Activated T-cell treated with anti-CD3 and anti-CD28 coated beads, Interleukin-2, amount 50 U/mL, for 4 hours (primary cell): ENCODE measurements around the gene KCNG1. TPM values are rescaled to one million over a fixed set of nuclear protein-coding genes. Genes with fewer than 3 reads are reported as not detected.
A peak's percentile ranks its signal among the peaks of the same experiment; 100 is the strongest.
"Not testable (repeated sequence)": the region's sequence is repeated elsewhere in the genome, so short reads cannot be mapped to it uniquely, and the experiment has no call there.

ENCODE experiments used
- ATAC-seq, 2 donors: fragments of 200-7000 bp; cut with Tn5 transposase; one replicate each; pipeline ENCODE4 v1.10.0; 2021
- DNase-seq: peaks from one replicate; pipeline ENCODE4 v3.0.0-alpha.2; 2020
- H3K27me3 Mint-ChIP-seq: one replicate; pipeline ENCODE4 v1.8.0; 2021; ENCODE audit warnings: low read depth, mixed read lengths
- H3K36me3 Mint-ChIP-seq: one replicate; pipeline ENCODE4 v1.8.0; 2022; ENCODE audit warnings: mixed read lengths; ENCODE audit not compliant: insufficient read depth
- H3K4me1 Mint-ChIP-seq: one replicate; pipeline ENCODE4 v1.8.0; 2021; ENCODE audit warnings: low read depth, mixed read lengths
- H3K4me3 Mint-ChIP-seq: one replicate; pipeline ENCODE4 v1.8.0; 2021; ENCODE audit warnings: mild to moderate bottlenecking, moderate library complexity, mixed read lengths
- H3K9me3 Mint-ChIP-seq: one replicate; pipeline ENCODE4 v1.8.0; 2021; ENCODE audit warnings: mixed read lengths
- total RNA-seq, 3 donors: library from RNA; stranded (reverse); gene quantifications; one replicate each; pipeline ENCODE4 v1.2.1, GENCODE V29; 2021

Gene KCNG1
- total RNA-seq = 10 to 100 TPM in 1 of 3 donors, 1 to 10 TPM in 2; 6.7 to 10.2 (median 7.0) TPM

GRCh38 chr20:51022803-51023616, at the start of gene KCNG1:
Gene KCNG1 (minus strand): TSS chr20:51023107. CDS start chr20:51010338, 12,769 bp downstream.
- peaks cover 62% of the 10 kb centered on the region for H3K27me3 Mint-ChIP-seq
- no peaks in the 10 kb centered on the region for H3K36me3 Mint-ChIP-seq
- DNase-seq (no peak), ATAC-seq (peak; percentile 91 to 95)
- no peaks in the 10 kb centered on the region for H3K9me3 Mint-ChIP-seq
- peak within 1 kb of the TSS; percentile 72 for H3K4me3 Mint-ChIP-seq
- peaks cover 10% of the 10 kb centered on the region for H3K4me1 Mint-ChIP-seq

- ATAC-seq (no peak), DNase-seq (no peak)
- no peaks in the 10 kb centered on the region for H3K36me3 Mint-ChIP-seq
- no peak overlapping the region for H3K4me3 Mint-ChIP-seq
- peaks cover 46% of the 10 kb centered on the region for H3K27me3 Mint-ChIP-seq
- H3K4me1 Mint-ChIP-seq = peaks cover 3% of the 10 kb centered on the region
- H3K9me3 Mint-ChIP-seq = peaks cover 3% of the 10 kb centered on the region
Measured at GRCh38 chr20:51070621-51071020, 47.7 kb upstream of the KCNG1 start.

- peaks cover 35% of the 10 kb centered on the region for H3K27me3 Mint-ChIP-seq
- ATAC-seq (no peak), DNase-seq (no peak)
- H3K4me1 Mint-ChIP-seq = peaks cover 17% of the 10 kb centered on the region
- H3K36me3 Mint-ChIP-seq = no peaks in the 10 kb centered on the region
- no peak overlapping the region for H3K4me3 Mint-ChIP-seq
- peaks cover 3% of the 10 kb centered on the region for H3K9me3 Mint-ChIP-seq
Measured at GRCh38 chr20:51067792-51068191, 44.9 kb upstream of the KCNG1 start.

GRCh38 chr20:51065615-51066014, 42.7 kb upstream of the KCNG1 start:
- Mint-ChIP-seq H3K4me1 (peaks cover 36% of the 10 kb centered on the region), H3K4me3 (no peak overlapping the region), H3K9me3 (peaks cover 3% of the 10 kb centered on the region), H3K27me3 (peaks cover 27% of the 10 kb centered on the region), H3K36me3 (no peaks in the 10 kb centered on the region)
- no peak for DNase-seq
- no peak for ATAC-seq

- Mint-ChIP-seq H3K36me3 (no peaks in the 10 kb centered on the region), H3K4me1 (peaks cover 39% of the 10 kb centered on the region), H3K4me3 (no peak overlapping the region), H3K9me3 (peaks cover 3% of the 10 kb centered on the region), H3K27me3 (peaks cover 24% of the 10 kb centered on the region)
- DNase-seq (no peak), ATAC-seq (peak in 1 of 2 donors; percentile 18)
Measured at GRCh38 chr20:51064137-51064536, 41.2 kb upstream of the KCNG1 start.

- peaks cover 36% of the 10 kb centered on the region for H3K4me1 Mint-ChIP-seq
- H3K27me3 Mint-ChIP-seq = peaks cover 17% of the 10 kb centered on the region
- H3K4me3 Mint-ChIP-seq = no peak overlapping the region
- peak; percentile 66 to 71 for ATAC-seq
- H3K36me3 Mint-ChIP-seq = no peaks in the 10 kb centered on the region
- DNase-seq = no peak
- peaks cover 3% of the 10 kb centered on the region for H3K9me3 Mint-ChIP-seq
Measured at GRCh38 chr20:51062065-51062464, 39.2 kb upstream of the KCNG1 start.

- Mint-ChIP-seq H3K4me1 (peaks cover 36% of the 10 kb centered on the region), H3K27me3 (peaks cover 16% of the 10 kb centered on the region), H3K9me3 (peaks cover 1% of the 10 kb centered on the region), H3K36me3 (no peaks in the 10 kb centered on the region), H3K4me3 (peak overlapping the region; percentile 14)
- ATAC-seq (peak; percentile 53 to 69), DNase-seq (no peak)
Measured at GRCh38 chr20:51061418-51062045, 38.6 kb upstream of the KCNG1 start.

- Mint-ChIP-seq H3K36me3 (no peaks in the 10 kb centered on the region), H3K4me1 (peaks cover 36% of the 10 kb centered on the region), H3K4me3 (no peak overlapping the region), H3K9me3 (no peaks in the 10 kb centered on the region), H3K27me3 (peaks cover 14% of the 10 kb centered on the region)
- DNase-seq (no peak), ATAC-seq (no peak)
Measured at GRCh38 chr20:51060301-51060700, 37.4 kb upstream of the KCNG1 start.

GRCh38 chr20:51059862-51060261, 37.0 kb upstream of the KCNG1 start:
- Mint-ChIP-seq H3K4me1 (peaks cover 36% of the 10 kb centered on the region), H3K4me3 (no peak overlapping the region)

GRCh38 chr20:51058017-51058416, 35.1 kb upstream of the KCNG1 start:
- no peak for ATAC-seq
- Mint-ChIP-seq H3K36me3 (no peaks in the 10 kb centered on the region), H3K4me3 (no peak overlapping the region), H3K27me3 (peaks cover 15% of the 10 kb centered on the region), H3K4me1 (peaks cover 24% of the 10 kb centered on the region), H3K9me3 (no peaks in the 10 kb centered on the region)
- no peak for DNase-seq

More at GRCh38 chr20:51059862-51060261, 37.0 kb upstream of the KCNG1 start:
- no peak for ATAC-seq
- H3K36me3 Mint-ChIP-seq = no peaks in the 10 kb centered on the region
- no peaks in the 10 kb centered on the region for H3K9me3 Mint-ChIP-seq
- peaks cover 17% of the 10 kb centered on the region for H3K27me3 Mint-ChIP-seq
- DNase-seq = no peak

GRCh38 chr20:51054233-51054632, 31.3 kb upstream of the KCNG1 start:
- DNase-seq = no peak
- no peak for ATAC-seq
- no peaks in the 10 kb centered on the region for H3K4me1 Mint-ChIP-seq
- no peaks in the 10 kb centered on the region for H3K36me3 Mint-ChIP-seq
- no peaks in the 10 kb centered on the region for H3K9me3 Mint-ChIP-seq
- peaks cover 36% of the 10 kb centered on the region for H3K27me3 Mint-ChIP-seq
- no peak overlapping the region for H3K4me3 Mint-ChIP-seq

- no peak for DNase-seq
- Mint-ChIP-seq H3K27me3 (peaks cover 35% of the 10 kb centered on the region), H3K4me1 (no peaks in the 10 kb centered on the region), H3K9me3 (no peaks in the 10 kb centered on the region), H3K4me3 (no peak overlapping the region), H3K36me3 (no peaks in the 10 kb centered on the region)
- ATAC-seq = no peak
Measured at GRCh38 chr20:51050531-51051075, 27.7 kb upstream of the KCNG1 start.

GRCh38 chr20:51046021-51046985, 23.4 kb upstream of the KCNG1 start:
- no peaks in the 10 kb centered on the region for H3K9me3 Mint-ChIP-seq
- H3K27me3 Mint-ChIP-seq = peaks cover 25% of the 10 kb centered on the region
- no peak for DNase-seq

GRCh38 chr20:51045492-51045891, 22.6 kb upstream of the KCNG1 start:
- not testable (repeated sequence) for H3K36me3 Mint-ChIP-seq, DNase-seq, H3K4me1 Mint-ChIP-seq, ATAC-seq, H3K9me3 Mint-ChIP-seq, H3K4me3 Mint-ChIP-seq
- H3K27me3 Mint-ChIP-seq = peaks cover 19% of the 10 kb centered on the region

More at GRCh38 chr20:51046021-51046985, 23.4 kb upstream of the KCNG1 start:
- Mint-ChIP-seq H3K4me1 (no peaks in the 10 kb centered on the region), H3K4me3 (no peak overlapping the region), H3K36me3 (no peaks in the 10 kb centered on the region)
- no peak for ATAC-seq
